Eye (tissue), 1 donor: ENCODE data around the gene TMC1.
"Not testable (repeated sequence)": the region's sequence is repeated elsewhere in the genome, so short reads cannot be mapped to it uniquely, and the experiment has no call there.

Experiments used
- DNase-seq: peaks from one replicate; pipeline ENCODE4 v3.0.0-alpha.2; 2015

TMC1 gene

GRCh38 chr9:72526901-72527800 is 5.7 kb downstream of the TMC1 start:
- peak; percentile 84 for DNase-seq

- no peak for DNase-seq
Observed at GRCh38 chr9:72527801-72528195, 6.4 kb downstream of the TMC1 start.

GRCh38 chr9:72529531-72529930 is 8.1 kb downstream of the TMC1 start:
- DNase-seq: no peak

GRCh38 chr9:72533322-72533721 is 11.9 kb downstream of the TMC1 start:
- no peak for DNase-seq

GRCh38 chr9:72534931-72535330 is 13.5 kb downstream of the TMC1 start:
- DNase-seq: no peak

- DNase-seq: no peak
Observed at GRCh38 chr9:72537011-72537545, 15.7 kb downstream of the TMC1 start.

- no peak for DNase-seq
Observed at GRCh38 chr9:72537671-72538070, 16.3 kb downstream of the TMC1 start.

- no peak for DNase-seq
Observed at GRCh38 chr9:72538921-72539702, 17.7 kb downstream of the TMC1 start.

- DNase-seq: no peak
Observed at GRCh38 chr9:72539824-72540347, 18.5 kb downstream of the TMC1 start.

GRCh38 chr9:72540348-72540873 is 19.0 kb downstream of the TMC1 start:
- DNase-seq: no peak

- DNase-seq: not testable (repeated sequence)
Observed at GRCh38 chr9:72542537-72542833, 21.1 kb downstream of the TMC1 start.

- DNase-seq: no peak
Observed at GRCh38 chr9:72542917-72543316, 21.5 kb downstream of the TMC1 start.

- DNase-seq: no peak
Observed at GRCh38 chr9:72551306-72551705, 29.9 kb downstream of the TMC1 start.

- no peak for DNase-seq
Observed at GRCh38 chr9:72552356-72552755, 30.9 kb downstream of the TMC1 start.

- peak; percentile 43 for DNase-seq
Observed at GRCh38 chr9:72554221-72554641, 32.8 kb downstream of the TMC1 start.

GRCh38 chr9:72557549-72557948 is 36.1 kb downstream of the TMC1 start:
- DNase-seq: peak; percentile 21

GRCh38 chr9:72560086-72560485 is 38.7 kb downstream of the TMC1 start:
- DNase-seq: no peak

GRCh38 chr9:72563806-72564205 is 42.4 kb downstream of the TMC1 start:
- no peak for DNase-seq

GRCh38 chr9:72564479-72565281 is 43.3 kb downstream of the TMC1 start:
- no peak for DNase-seq

- no peak for DNase-seq
Observed at GRCh38 chr9:72565535-72565934, 44.1 kb downstream of the TMC1 start.

- DNase-seq: no peak
Observed at GRCh38 chr9:72574156-72574810, 52.9 kb downstream of the TMC1 start.

GRCh38 chr9:72575666-72576065 is 54.3 kb downstream of the TMC1 start:
- DNase-seq: no peak
